ENCODE data around the gene THSD4. TPM values are rescaled to one million over a fixed set of nuclear protein-coding genes. Genes with fewer than 3 reads are reported as not detected.

THSD4 gene
- total and polyA plus RNA-seq, 9 of the 15 experiments (the other 6 are each of a cell fraction or from before 2014, with no cell fraction given), result 0.04 TPM; not detected in 5

DNA sequence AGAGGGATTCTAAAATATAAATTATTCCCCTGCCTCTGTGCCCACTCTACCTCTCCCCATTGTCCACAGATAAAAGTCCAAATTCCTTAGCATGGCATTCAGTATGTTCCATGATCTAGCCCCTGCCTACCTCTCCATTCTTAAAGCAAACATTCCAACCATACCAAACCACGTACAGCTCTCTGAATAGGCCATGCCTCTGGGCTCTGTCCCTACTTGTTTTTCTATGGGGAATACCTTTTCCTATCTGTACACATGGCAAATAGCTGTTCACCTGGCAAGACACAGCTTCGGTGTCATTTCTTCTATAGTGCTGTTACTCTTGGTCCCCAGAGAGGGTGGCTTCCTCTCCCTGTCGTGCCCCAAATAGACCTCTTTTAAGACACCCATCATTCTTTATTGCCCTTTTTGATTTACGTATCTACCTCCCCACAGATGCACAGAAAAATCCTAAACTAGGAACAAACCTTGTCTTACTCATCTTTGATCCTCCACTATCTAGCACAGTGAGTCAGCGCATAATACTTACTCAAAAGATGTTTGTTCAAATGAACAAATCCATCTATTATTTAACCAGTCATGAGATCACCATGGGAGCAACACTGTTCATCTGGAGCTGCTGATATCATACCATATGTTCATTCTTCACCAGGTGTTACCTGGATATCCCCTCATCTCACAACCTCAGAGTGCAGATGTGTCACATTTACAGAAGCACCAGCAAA lies 329.8 kb downstream of the THSD4 start (continued):
- no peak for TF ChIP-seq ELF1 (tag; IDR thresholded peaks at IDR 0.05)

DNA sequence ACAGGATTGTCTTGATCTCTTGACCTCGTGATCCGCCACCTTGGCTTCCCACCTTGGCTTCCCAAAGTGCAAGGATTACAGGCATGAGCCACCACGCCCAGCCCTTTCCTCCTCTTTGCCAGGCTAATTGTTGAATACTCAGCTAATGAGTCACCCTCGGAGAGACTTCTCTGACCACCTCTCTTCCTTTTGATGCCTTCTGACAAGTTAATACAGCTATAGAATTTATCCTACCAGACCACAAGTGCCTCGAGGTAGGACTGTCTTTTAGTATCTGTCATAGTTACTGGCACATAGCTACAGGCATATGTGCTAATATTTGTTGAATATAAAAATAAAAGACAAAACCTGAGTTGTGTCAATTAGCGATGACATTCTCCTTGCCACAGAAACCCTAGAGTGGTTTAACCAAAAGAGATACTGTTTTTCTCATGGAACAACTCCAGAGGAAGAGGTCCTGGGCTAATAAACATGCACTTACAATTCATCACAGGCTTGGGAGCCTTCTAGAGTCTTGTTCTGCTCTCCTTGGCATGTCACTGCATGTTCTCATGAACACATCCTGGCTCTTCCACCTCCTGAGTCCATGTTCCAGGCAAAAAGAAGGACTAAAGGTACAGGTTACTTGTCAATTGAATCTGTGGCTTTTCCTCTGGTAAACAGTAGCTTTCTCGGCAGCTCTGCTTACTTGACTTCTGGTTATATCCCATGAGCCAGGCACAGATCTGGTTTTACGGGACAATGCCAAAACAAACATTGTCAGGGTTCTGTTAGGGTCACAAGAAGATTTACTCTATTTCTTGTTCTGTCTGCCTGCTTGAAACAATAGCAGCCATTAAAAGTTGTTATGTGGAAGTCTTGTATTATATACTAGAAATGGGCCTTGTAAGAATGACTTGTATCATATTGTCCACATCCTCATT lies 332.3 kb downstream of the THSD4 start:
- POLR2A ChIA-PET, result no interaction called here

More for the DNA sequence above, 332.3 kb downstream of the THSD4 start:
- FAIRE-seq (no peak), DNase-seq (ENCODE audit: extremely low read depth in 1 of 4, low spot score in 3 of 4) (no peak), ATAC-seq (no peak)
- H3K27me3 ChIP-seq (ENCODE audit: control insufficient read depth in 2 of 2, insufficient read depth in 2 of 2, low read length in 2 of 2), result no peaks in the 10 kb centered on the region; a peak in 1 of 5 replicates
- TF ChIP-seq, protein P1, sequence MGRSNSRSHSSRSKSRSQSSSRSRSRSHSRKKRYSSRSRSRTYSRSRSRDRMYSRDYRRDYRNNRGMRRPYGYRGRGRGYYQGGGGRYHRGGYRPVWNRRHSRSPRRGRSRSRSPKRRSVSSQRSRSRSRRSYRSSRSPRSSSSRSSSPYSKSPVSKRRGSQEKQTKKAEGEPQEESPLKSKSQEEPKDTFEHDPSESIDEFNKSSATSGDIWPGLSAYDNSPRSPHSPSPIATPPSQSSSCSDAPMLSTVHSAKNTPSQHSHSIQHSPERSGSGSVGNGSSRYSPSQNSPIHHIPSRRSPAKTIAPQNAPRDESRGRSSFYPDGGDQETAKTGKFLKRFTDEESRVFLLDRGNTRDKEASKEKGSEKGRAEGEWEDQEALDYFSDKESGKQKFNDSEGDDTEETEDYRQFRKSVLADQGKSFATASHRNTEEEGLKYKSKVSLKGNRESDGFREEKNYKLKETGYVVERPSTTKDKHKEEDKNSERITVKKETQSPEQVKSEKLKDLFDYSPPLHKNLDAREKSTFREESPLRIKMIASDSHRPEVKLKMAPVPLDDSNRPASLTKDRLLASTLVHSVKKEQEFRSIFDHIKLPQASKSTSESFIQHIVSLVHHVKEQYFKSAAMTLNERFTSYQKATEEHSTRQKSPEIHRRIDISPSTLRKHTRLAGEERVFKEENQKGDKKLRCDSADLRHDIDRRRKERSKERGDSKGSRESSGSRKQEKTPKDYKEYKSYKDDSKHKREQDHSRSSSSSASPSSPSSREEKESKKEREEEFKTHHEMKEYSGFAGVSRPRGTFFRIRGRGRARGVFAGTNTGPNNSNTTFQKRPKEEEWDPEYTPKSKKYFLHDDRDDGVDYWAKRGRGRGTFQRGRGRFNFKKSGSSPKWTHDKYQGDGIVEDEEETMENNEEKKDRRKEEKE (IDR thresholded peaks at IDR 0.05; ENCODE audit: borderline replicate concordance in 1 of 2, control insufficient read depth in 1 of 2, low read depth in 2 of 2, low read length in 1 of 2), result no peak
- TF ChIP-seq, protein P2, sequence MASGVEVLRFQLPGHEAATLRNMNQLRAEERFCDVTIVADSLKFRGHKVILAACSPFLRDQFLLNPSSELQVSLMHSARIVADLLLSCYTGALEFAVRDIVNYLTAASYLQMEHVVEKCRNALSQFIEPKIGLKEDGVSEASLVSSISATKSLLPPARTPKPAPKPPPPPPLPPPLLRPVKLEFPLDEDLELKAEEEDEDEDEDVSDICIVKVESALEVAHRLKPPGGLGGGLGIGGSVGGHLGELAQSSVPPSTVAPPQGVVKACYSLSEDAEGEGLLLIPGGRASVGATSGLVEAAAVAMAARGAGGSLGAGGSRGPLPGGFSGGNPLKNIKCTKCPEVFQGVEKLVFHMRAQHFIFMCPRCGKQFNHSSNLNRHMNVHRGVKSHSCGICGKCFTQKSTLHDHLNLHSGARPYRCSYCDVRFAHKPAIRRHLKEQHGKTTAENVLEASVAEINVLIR (CRISPR knock-in tag; IDR thresholded peaks at IDR 0.05), result no peak
- TF ChIP-seq, protein P3, sequence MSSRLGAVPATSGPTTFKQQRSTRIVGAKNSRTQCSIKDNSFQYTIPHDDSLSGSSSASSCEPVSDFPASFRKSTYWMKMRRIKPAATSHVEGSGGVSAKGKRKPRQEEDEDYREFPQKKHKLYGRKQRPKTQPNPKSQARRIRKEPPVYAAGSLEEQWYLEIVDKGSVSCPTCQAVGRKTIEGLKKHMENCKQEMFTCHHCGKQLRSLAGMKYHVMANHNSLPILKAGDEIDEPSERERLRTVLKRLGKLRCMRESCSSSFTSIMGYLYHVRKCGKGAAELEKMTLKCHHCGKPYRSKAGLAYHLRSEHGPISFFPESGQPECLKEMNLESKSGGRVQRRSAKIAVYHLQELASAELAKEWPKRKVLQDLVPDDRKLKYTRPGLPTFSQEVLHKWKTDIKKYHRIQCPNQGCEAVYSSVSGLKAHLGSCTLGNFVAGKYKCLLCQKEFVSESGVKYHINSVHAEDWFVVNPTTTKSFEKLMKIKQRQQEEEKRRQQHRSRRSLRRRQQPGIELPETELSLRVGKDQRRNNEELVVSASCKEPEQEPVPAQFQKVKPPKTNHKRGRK (tag; IDR thresholded peaks at IDR 0.05), result no peak
- TF ChIP-seq U2AF1 (optimal IDR thresholded peaks at IDR 0.05; ENCODE audit: low read depth, low read length), result no peak
- no peaks in the 10 kb centered on the region for H3K4me1 ChIP-seq (replicated peaks in 1 of 2; ENCODE audit: control insufficient read depth in 2 of 2, insufficient read depth in 2 of 2, low read length in 2 of 2)
- no peak overlapping the region for H3K4me3 ChIP-seq
- BruUV-seq (replicated peaks), result no TSS peak
- 0 out of 2 replicates have a peak, but pooled peaks cover 2% of the 10 kb centered on the region for H4K20me1 ChIP-seq (replicated peaks; ENCODE audit: control insufficient read depth, insufficient read depth, low read length)
- no peaks in the 10 kb centered on the region for H3K9me1 ChIP-seq (ENCODE audit: control insufficient read depth, insufficient read depth, low read length)
- CTCF ChIA-PET (ENCODE audit: low intra/inter-chr PET ratio), result no interaction called here
- no peaks in the 10 kb centered on the region for H3K79me2 ChIP-seq (ENCODE audit: control insufficient read depth, insufficient read depth, low read length)
- H3K9ac ChIP-seq (ENCODE audit: insufficient read depth in 1 of 2, low read depth in 2 of 2, low read length in 2 of 2), result no peak overlapping the region
- H3K27ac ChIP-seq (ENCODE audit: extremely low read depth, low read depth, low read length), result no peak overlapping the region
- no peak overlapping the region for H3K4me2 ChIP-seq (ENCODE audit: insufficient read depth, low read length)
- intact Hi-C loops (cut with micrococcal nuclease) (loop anchor here (1.0 to 10.0 kb wide), 6 partner anchors 205 to 707 kb away; no protein-coding TSS in a partner anchor), in situ Hi-C loops (cut with MboI) (loop anchor here (10.0 kb wide), 1 partner anchor 333 kb away; the partner anchor contains the start of gene THSD4)
- no peaks in the 10 kb centered on the region for H3K9me3 ChIP-seq (replicated peaks; ENCODE audit: control insufficient read depth, insufficient read depth, low read depth, low read length)
- H3K36me3 ChIP-seq (ENCODE audit: control insufficient read depth, insufficient read depth, low read length), result no peaks in the 10 kb centered on the region
- 0% methylated on average over 8 of the region's 8 CpGs for WGBS (ENCODE audit: insufficient coverage, low coverage, missing lambda C conversion rate)
- H2AFZ ChIP-seq (ENCODE audit: low read depth, low read length), result no peak overlapping the region
